GM21723 (cell line): ENCODE data around the gene SLC22A23.

Experiments used
- ATAC-seq: cut with Tn5 transposase; IDR thresholded peaks from one replicate; pipeline ENCODE4 v1.9.1; 2021; ENCODE audit warnings: mild to moderate bottlenecking, moderate library complexity; ENCODE audit not compliant: unreplicated experiment

SLC22A23 gene

GRCh38 chr6:3423439-3424184 lies 33.2 kb downstream of the SLC22A23 start:
- no peak for ATAC-seq

- ATAC-seq: no peak
Measured at GRCh38 chr6:3422435-3423070, 34.3 kb downstream of the SLC22A23 start.

GRCh38 chr6:3421791-3422434 lies 34.9 kb downstream of the SLC22A23 start:
- no peak for ATAC-seq

GRCh38 chr6:3421143-3421542 lies 35.7 kb downstream of the SLC22A23 start:
- ATAC-seq: no peak

GRCh38 chr6:3419624-3420272 lies 37.1 kb downstream of the SLC22A23 start:
- no peak for ATAC-seq

- no peak for ATAC-seq
Measured at GRCh38 chr6:3418496-3419060, 38.3 kb downstream of the SLC22A23 start.

GRCh38 chr6:3417473-3417872 lies 39.4 kb downstream of the SLC22A23 start:
- ATAC-seq: no peak

GRCh38 chr6:3415490-3415889 lies 41.4 kb downstream of the SLC22A23 start:
- ATAC-seq: no peak

GRCh38 chr6:3415082-3415453 lies 41.8 kb downstream of the SLC22A23 start:
- no peak for ATAC-seq

GRCh38 chr6:3414327-3415081 lies 42.3 kb downstream of the SLC22A23 start:
- ATAC-seq: no peak

- ATAC-seq: no peak
Measured at GRCh38 chr6:3413592-3413991, 43.3 kb downstream of the SLC22A23 start.

GRCh38 chr6:3412779-3413500 lies 43.9 kb downstream of the SLC22A23 start:
- no peak for ATAC-seq

- ATAC-seq: no peak
Measured at GRCh38 chr6:3411967-3412778, 44.7 kb downstream of the SLC22A23 start.

- no peak for ATAC-seq
Measured at GRCh38 chr6:3410385-3411360, 46.2 kb downstream of the SLC22A23 start.

GRCh38 chr6:3409699-3410384 lies 47.0 kb downstream of the SLC22A23 start:
- ATAC-seq: no peak

- ATAC-seq: no peak
Measured at GRCh38 chr6:3408665-3409064, 48.2 kb downstream of the SLC22A23 start.

GRCh38 chr6:3407840-3408239 lies 49.0 kb downstream of the SLC22A23 start:
- no peak for ATAC-seq
